Stimulated activated CD8-positive, alpha-beta memory T cell treated with anti-CD3 and anti-CD28 coated beads, Interleukin-15, amount 100 ng/mL, for 24 hours (primary cell): ENCODE measurements around the gene PPM1M.

Experiments used
- DNase-seq: peaks from one replicate; pipeline ENCODE4 v3.0.0-alpha.2; 2020; ENCODE audit warnings: low read depth

PPM1M gene

GRCh38 chr3:52216585-52217408, 28.8 kb upstream of the PPM1M start:
- DNase-seq, result no peak

DNA sequence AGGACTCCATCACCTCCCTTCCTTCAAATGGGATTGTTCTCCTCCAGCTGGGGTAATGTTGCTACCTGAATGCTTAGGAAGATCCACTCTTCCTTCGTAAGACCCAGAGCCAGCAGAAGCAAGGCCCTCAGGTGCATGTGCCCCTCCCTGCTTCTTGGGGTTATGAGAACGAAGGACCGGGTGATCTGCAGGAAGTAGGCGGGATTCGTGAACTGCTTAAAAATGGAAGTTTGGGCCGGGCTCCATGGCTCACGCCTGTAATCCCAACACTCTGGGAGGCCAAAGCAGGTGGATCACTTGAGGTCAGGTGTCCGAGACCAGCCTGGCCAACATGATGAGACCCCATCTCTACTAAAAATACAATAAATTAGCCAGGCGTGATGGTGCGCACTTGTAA, 28.2 kb upstream of the PPM1M start:
- no peak for DNase-seq

- DNase-seq, result no peak
Measured at GRCh38 chr3:52218026-52218425, 27.5 kb upstream of the PPM1M start.

DNA sequence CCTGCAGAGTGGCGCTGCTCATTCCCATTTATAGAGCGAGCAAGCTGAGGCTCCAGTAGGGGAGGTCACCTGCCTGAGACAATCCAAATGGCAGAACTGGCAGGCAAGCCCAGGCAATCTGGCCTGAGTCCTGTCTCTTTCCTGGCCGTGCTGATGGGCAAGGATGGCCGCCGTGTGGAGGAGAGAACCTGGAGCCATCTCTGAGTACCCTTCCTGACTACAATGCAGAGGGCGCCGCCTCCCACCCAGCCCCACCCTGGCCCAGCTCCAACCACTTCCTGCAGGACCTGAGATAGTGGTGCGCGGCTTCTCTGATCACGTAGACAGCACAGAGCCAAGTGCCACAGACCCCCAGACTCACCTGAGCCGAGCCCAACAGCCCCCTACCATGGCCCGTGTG, 27.1 kb upstream of the PPM1M start:
- DNase-seq, result no peak

DNA sequence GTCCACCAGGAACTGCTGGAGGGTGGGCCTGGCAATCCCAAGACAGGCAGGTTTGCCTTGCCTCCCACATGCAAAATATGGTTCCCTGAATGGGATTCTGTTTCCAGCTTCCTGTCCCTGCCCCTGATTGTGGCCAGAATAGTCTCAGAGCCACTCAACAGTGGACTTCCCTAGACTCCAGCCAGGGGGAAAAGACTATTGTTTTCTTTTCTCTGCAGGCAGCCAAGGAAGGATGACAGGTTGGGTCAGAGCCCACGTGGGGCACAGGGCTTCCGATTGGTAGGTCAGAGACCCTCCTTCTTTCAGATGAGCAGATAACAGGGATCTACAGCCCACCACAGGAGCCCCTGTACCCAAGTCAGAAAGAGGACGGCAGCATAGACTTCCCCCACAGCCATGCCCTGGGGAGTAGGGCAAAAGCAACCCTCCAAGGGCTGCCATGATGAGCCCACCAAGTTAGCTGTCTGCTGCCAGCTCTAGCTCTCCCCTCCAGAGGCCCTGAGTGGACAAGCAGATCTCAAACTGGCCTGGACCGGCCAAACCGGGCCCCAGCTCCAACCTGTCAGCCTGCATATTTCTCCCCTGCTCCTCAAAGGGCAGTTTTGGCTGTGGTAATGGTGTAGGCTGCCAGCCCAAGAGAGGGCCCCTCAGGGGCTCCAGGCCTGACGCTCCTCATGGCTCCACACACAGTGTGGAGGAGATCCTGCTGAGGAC, 26.5 kb upstream of the PPM1M start:
- no peak for DNase-seq

GRCh38 chr3:52220380-52221026, 25.1 kb upstream of the PPM1M start:
- peak; percentile 90 for DNase-seq

GRCh38 chr3:52221141-52221562, 24.4 kb upstream of the PPM1M start:
- DNase-seq, result no peak

DNA sequence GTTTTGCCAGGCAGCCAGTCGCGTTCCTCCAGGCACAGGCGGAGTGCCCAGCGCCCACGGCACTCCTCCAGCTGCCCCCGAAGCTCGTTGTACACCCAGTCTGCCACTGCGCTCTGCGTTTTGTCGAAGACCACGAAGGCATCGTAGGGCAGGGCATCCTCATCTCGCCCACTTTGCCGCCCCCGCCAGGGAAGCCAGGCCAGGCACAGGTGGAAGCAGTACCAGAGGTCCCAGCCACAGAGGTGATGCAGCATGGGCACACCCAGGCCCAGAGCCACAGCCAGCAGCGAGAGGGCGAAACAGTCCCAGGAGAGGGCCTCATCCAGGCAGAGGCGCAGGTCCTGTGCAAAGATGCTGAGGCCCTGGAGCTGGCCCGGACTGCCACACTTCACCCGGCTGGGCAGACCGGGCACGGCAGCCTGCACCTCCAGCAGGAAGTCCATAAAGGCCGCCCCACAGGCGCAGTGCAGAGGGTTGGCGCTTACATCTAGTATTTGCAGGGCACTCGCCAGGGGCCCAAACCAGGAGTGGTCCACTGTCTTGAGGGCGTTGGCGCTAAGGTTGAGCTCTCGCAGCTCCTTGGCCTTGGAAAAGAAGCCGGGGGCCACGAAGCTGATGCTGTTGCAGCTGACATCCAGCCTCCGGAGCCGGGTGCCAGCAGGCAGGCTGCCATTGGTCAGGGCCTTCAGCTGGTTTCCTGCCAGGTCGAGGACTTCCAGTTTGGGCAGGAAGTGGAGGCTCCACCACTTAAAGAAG, 23.8 kb upstream of the PPM1M start:
- DNase-seq, result no peak

DNA sequence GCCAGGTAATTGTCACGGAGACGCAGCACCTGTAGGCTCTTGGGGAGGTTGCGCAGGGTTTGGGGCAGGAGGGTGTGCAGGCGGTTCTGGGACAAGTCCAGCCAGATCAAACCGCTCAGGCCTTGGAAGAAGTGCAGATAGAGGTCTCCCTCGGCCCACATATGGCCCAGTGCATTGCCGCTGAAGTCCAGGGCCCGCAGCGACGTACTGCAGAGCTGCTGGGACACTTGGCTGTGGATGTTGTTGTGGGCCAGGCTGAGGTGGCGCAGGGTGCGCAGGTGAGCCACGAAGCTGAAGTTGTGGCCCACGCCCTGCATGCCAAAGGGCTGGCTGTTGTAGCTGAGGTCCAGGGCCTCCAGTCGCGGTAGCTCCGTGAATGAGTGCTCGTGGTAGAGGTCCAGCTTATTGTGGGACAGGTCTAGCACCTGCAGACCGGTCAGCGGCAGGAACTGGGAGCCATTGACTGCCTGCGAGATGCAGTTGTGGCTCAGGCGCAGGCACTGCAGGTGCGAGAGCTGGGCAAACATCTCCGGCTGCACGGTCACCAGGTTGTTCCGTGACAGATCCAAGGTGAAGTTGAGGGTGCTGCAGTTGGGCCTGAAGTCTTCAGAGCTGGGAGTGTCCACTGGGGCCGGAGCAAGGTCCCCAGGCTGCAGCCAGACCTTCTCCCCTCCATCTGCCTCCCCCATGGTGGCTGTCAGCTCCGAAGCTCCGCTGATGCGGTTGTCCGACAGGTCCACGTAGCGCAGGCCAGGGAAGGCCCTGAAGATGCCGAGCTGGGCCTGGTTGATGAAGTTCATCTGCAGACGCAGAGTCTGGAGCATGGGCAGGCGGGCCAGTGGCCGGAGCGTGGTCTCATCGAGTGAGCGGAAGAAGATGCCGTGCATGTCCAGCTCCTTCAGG, 23.0 kb upstream of the PPM1M start:
- DNase-seq, result no peak

GRCh38 chr3:52223449-52224408, 21.8 kb upstream of the PPM1M start:
- no peak for DNase-seq

GRCh38 chr3:52225452-52226228, 19.9 kb upstream of the PPM1M start, which contains the start of gene TLR9:
Gene TLR9 (minus strand): TSS chr3:52225645. CDS start chr3:52225529, 116 bp downstream.
- DNase-seq, result no peak

DNA sequence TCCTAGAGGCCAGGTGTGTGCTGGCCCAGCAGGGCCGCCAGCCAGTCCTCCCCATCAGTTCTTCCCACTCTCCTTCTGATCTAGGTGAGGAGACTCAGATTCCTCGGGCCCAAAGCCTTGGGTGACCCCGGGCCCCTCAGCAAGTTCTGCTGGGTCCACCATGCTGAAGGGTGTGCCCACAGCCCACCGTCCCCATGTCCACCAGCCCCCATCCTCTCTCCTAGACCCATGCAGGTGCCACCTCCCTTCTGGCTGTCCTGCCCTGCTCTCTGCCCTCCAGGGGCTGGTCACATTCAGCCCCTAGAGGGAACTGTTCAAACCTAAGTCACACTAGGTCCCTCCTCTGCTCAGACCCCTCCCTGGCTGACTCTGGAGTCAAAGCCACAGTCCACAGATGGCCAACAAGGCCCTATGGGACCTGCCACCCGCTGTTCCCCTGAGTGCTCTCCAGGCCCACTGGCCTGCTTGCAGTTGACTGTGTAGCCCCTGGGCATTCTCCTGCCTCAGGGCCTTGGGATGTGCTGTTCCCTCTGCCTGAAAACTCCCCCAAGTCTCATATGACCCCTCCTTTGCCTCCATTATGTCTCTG, 19.2 kb upstream of the PPM1M start:
- no peak for DNase-seq

- no peak for DNase-seq
Measured at GRCh38 chr3:52227117-52227516, 18.4 kb upstream of the PPM1M start.

DNA sequence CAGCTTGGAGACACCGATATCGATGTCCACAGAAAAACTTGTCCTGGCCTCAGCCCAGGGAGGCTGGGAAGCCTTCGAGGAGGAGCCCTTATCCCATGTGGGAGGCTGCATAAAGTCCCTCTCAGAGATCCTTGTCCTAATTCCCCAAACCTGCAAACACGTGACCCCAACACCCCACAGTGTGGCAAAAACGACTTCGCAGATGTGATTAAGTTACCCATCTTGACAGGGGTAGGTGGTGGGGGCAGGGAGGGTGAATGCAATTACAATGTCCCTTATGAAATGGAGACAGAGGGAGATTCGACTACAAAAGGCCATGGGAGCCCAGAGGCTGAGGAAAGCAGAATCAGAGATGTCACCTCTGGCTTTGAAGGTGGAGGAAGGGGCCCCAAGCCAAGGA, 17.8 kb upstream of the PPM1M start:
- DNase-seq, result no peak

GRCh38 chr3:52228266-52228665, 17.3 kb upstream of the PPM1M start:
- no peak for DNase-seq

GRCh38 chr3:52228751-52229291, 16.7 kb upstream of the PPM1M start:
- no peak for DNase-seq

DNA sequence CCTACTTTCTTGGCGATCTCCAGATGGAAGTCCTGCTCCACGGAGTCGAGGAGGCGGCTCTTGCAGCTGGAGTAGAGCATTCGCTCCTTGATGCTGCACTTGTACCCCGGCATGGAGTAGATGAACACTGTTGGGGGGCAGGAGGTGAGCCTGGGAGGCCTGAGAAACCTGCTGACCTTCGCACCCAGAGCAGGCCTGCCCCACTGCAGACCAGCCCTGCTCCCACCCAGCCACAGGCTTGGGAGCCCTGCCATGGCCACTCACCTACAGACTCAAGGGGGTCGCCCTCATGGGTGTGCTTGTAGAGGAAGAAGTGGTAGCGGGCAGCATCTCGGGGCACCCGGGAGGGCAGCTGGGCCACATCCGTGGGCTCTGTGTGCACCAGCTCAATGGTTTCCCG, 15.9 kb upstream of the PPM1M start:
- no peak for DNase-seq

- no peak for DNase-seq
Measured at GRCh38 chr3:52230461-52230860, 15.1 kb upstream of the PPM1M start.
